ENCODE measurements around the gene BTNL2.
"Not testable (repeated sequence)": the region's sequence is repeated elsewhere in the genome, so short reads cannot be mapped to it uniquely, and the experiment has no call there.

GRCh38 chr6:32358548-32358947 lies 48.4 kb downstream of the BTNL2 start:
- TF ChIP-seq, protein P1, sequence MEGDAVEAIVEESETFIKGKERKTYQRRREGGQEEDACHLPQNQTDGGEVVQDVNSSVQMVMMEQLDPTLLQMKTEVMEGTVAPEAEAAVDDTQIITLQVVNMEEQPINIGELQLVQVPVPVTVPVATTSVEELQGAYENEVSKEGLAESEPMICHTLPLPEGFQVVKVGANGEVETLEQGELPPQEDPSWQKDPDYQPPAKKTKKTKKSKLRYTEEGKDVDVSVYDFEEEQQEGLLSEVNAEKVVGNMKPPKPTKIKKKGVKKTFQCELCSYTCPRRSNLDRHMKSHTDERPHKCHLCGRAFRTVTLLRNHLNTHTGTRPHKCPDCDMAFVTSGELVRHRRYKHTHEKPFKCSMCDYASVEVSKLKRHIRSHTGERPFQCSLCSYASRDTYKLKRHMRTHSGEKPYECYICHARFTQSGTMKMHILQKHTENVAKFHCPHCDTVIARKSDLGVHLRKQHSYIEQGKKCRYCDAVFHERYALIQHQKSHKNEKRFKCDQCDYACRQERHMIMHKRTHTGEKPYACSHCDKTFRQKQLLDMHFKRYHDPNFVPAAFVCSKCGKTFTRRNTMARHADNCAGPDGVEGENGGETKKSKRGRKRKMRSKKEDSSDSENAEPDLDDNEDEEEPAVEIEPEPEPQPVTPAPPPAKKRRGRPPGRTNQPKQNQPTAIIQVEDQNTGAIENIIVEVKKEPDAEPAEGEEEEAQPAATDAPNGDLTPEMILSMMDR (IDR thresholded peaks at IDR 0.05; ENCODE audit: low read length), result not testable (repeated sequence)
- TF ChIP-seq EZH2 (optimal IDR thresholded peaks at IDR 0.05; ENCODE audit: low read depth, low read length); EZH2phosphoT487 (IDR thresholded peaks at IDR 0.05; ENCODE audit: low read length): not testable (repeated sequence)
